Measurements from ENCODE around the gene EIF6. TPM values are rescaled to one million over a fixed set of nuclear protein-coding genes. Genes with fewer than 3 reads are reported as not detected.
A peak's percentile ranks its signal among the peaks of the same experiment; 100 is the strongest.

Gene EIF6
- total RNA-seq, 1 donor from 2014 or later = 109 TPM

GRCh38 chr20:35303735-35304491, 19.3 kb upstream of the EIF6 start:
- DNase-seq (ENCODE audit: low spot score, unreplicated experiment) = peak; percentile 72
- H3K9me3 Mint-ChIP-seq (ENCODE audit: low read depth) = no peaks in the 10 kb centered on the region
- peaks cover 17% of the 10 kb centered on the region for H3K4me1 Mint-ChIP-seq (ENCODE audit: low read depth)
- no peak overlapping the region for H3K27ac Mint-ChIP-seq
- no peaks in the 10 kb centered on the region for H3K36me3 Mint-ChIP-seq (ENCODE audit: insufficient read depth)
- H3K4me3 Mint-ChIP-seq (ENCODE audit: low read depth) = no peak overlapping the region
- H3K27me3 Mint-ChIP-seq = peaks cover 6% of the 10 kb centered on the region
- TF ChIP-seq, protein P1, sequence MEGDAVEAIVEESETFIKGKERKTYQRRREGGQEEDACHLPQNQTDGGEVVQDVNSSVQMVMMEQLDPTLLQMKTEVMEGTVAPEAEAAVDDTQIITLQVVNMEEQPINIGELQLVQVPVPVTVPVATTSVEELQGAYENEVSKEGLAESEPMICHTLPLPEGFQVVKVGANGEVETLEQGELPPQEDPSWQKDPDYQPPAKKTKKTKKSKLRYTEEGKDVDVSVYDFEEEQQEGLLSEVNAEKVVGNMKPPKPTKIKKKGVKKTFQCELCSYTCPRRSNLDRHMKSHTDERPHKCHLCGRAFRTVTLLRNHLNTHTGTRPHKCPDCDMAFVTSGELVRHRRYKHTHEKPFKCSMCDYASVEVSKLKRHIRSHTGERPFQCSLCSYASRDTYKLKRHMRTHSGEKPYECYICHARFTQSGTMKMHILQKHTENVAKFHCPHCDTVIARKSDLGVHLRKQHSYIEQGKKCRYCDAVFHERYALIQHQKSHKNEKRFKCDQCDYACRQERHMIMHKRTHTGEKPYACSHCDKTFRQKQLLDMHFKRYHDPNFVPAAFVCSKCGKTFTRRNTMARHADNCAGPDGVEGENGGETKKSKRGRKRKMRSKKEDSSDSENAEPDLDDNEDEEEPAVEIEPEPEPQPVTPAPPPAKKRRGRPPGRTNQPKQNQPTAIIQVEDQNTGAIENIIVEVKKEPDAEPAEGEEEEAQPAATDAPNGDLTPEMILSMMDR (IDR thresholded peaks at IDR 0.05; ENCODE audit: unreplicated experiment) = peak; percentile 91

GRCh38 chr20:35303382-35303734, 18.8 kb upstream of the EIF6 start:
- H3K4me1 Mint-ChIP-seq (ENCODE audit: low read depth) = peaks cover 17% of the 10 kb centered on the region

GRCh38 chr20:35302421-35303335, 18.1 kb upstream of the EIF6 start:
- peaks cover 13% of the 10 kb centered on the region for H3K27me3 Mint-ChIP-seq
- H3K36me3 Mint-ChIP-seq (ENCODE audit: insufficient read depth) = no peaks in the 10 kb centered on the region
- peaks cover 17% of the 10 kb centered on the region for H3K4me1 Mint-ChIP-seq (ENCODE audit: low read depth)
- H3K27ac Mint-ChIP-seq = peak overlapping the region; percentile 29
- TF ChIP-seq, protein P1 (IDR thresholded peaks at IDR 0.05; ENCODE audit: unreplicated experiment) = no peak
- H3K4me3 Mint-ChIP-seq (ENCODE audit: low read depth) = no peak overlapping the region
- no peaks in the 10 kb centered on the region for H3K9me3 Mint-ChIP-seq (ENCODE audit: low read depth)
- no peak for DNase-seq (ENCODE audit: low spot score, unreplicated experiment)

More at GRCh38 chr20:35303382-35303734, 18.8 kb upstream of the EIF6 start:
- H3K27ac Mint-ChIP-seq = no peak overlapping the region
- DNase-seq (ENCODE audit: low spot score, unreplicated experiment) = no peak
- no peak overlapping the region for H3K4me3 Mint-ChIP-seq (ENCODE audit: low read depth)
- no peaks in the 10 kb centered on the region for H3K36me3 Mint-ChIP-seq (ENCODE audit: insufficient read depth)
- H3K27me3 Mint-ChIP-seq = peaks cover 12% of the 10 kb centered on the region
- no peaks in the 10 kb centered on the region for H3K9me3 Mint-ChIP-seq (ENCODE audit: low read depth)
- TF ChIP-seq, protein P1 (IDR thresholded peaks at IDR 0.05; ENCODE audit: unreplicated experiment) = no peak

DNA sequence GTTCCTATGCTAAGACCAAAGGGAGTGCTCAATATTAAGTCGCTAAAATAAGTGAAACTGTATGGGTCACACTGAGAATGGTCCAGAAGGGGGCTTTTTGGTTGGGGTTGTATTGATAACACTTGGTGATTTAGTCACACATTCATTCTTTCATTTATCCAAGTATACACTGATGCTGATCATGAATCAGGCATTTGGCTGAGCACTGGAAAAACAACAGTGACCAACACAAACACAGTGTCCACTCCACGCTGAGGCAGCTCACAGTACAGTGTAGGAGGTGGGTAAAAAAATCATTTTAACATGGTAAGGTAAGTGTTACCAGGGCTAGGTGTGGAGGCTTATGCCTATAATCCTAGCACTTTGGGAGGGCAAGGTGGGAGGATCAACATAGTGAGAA, 16.9 kb upstream of the EIF6 start:
- H3K27me3 Mint-ChIP-seq = peaks cover 18% of the 10 kb centered on the region

More for the DNA sequence above, 16.9 kb upstream of the EIF6 start:
- Mint-ChIP-seq H3K4me3 (ENCODE audit: low read depth) (no peak overlapping the region), H3K36me3 (ENCODE audit: insufficient read depth) (no peaks in the 10 kb centered on the region), H3K27ac (no peak overlapping the region), H3K4me1 (ENCODE audit: low read depth) (peaks cover 17% of the 10 kb centered on the region), H3K9me3 (ENCODE audit: low read depth) (no peaks in the 10 kb centered on the region)
- DNase-seq (ENCODE audit: low spot score, unreplicated experiment) = no peak
- TF ChIP-seq, protein P1 (IDR thresholded peaks at IDR 0.05; ENCODE audit: unreplicated experiment) = no peak
